Measurements from ENCODE around the gene ACSF3. TPM values are rescaled to one million over a fixed set of nuclear protein-coding genes. Genes with fewer than 3 reads are reported as not detected.

ACSF3 gene
- total RNA-seq, 2 experiments from 2014 or later, result 44.7 to 49.5 TPM

DNA sequence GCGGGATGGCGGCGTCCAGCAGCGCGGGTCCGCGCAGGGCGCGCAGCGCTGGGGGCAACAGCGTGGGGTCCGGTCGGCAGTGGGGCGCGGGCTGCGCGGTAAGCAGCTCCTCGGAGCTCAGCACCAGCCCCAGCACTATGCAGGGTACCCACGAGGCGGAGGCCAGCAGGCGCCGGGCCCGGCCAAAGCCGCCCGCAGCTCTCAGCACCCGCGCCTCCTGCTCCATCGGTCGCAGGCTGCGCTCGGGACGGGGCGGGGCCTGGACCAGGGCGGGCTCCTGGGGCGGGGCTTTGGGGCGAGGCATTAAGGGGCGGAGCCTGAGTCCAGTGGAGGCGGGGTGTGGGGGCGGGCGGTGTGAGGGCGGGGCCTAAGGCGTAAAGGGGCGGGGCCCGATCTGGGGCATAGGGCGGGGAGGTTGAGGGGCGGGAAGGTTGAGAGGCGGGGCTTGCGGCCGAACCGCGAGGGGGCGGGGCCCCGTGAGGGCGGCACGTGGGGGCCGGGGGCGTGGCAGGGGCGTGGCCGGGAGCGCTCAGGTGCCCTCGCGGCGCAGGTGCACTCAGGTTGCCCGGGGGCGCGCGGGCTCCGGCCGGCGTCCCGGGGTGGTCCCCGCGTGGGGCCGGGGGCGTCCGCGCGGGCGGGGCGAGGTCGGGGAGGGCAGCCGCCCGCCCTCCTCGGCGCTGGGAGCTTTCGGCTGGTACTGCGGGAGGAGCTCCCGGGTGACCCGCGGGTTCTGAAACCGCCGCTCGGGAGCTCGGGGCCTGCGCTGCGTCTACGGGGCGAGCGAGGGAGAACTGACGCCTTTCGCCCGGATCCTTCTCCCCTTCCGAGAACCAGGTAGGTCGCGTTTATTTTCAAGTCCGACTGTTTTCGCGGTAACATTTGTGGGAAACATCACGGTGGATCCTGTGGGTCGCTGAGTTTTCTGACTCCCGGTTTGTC, 108.1 kb downstream of the ACSF3 start:
- H3K9me3 ChIP-seq (ENCODE audit: control insufficient read depth in 1 of 2, insufficient read depth in 1 of 2, low read length in 2 of 2), result peaks cover 0 to 20% of the 10 kb centered on the region in 2 experiments
- ChIA-PET POLR2A (interaction anchor here (1.1 kb wide), 1 partner anchor 9 kb away, joined by 4 read pairs; no protein-coding TSS in a partner anchor), CTCF (no interaction called here)
- Mint-ChIP-seq H3K4me1 (ENCODE audit: low read depth) (peaks cover 15% of the 10 kb centered on the region), H3K27me3 (peaks cover 51% of the 10 kb centered on the region), H3K9me3 (no peaks in the 10 kb centered on the region), H3K27ac (no peak overlapping the region), H3K4me3 (peak overlapping the region; percentile 68), H3K36me3 (ENCODE audit: low read depth) (no peaks in the 10 kb centered on the region)
- no peak for TF ChIP-seq CTCF (IDR thresholded peaks at IDR 0.05)
- H3K27ac ChIP-seq (ENCODE audit: low read depth in 1 of 2, low read length in 2 of 2), result no peak overlapping the region
- peaks cover 28 to 49% of the 10 kb centered on the region in 2 experiments for H3K27me3 ChIP-seq (ENCODE audit: control insufficient read depth in 1 of 2, insufficient read depth in 2 of 2, low read length in 2 of 2)
- intact Hi-C loops (cut with DNase I, micrococcal nuclease), result no loop called here
- ATAC-seq (ENCODE audit: poor library complexity), result peak; percentile 92
- DNase-seq, result peak; percentile 71 to 87 (median 77)
- H3K4me1 ChIP-seq (ENCODE audit: insufficient read depth, low read length), result peaks cover 20% of the 10 kb centered on the region
- H3K4me3 ChIP-seq (ENCODE audit: low read length), result peak overlapping the region; percentile 26
- H3K36me3 ChIP-seq (ENCODE audit: insufficient read depth, low read length), result no peaks in the 10 kb centered on the region

- H3K4me1 ChIP-seq (ENCODE audit: insufficient read depth, low read length), result peaks cover 20% of the 10 kb centered on the region
- H3K9me3 ChIP-seq (ENCODE audit: control insufficient read depth in 1 of 2, insufficient read depth in 1 of 2, low read length in 2 of 2), result peaks cover 0 to 20% of the 10 kb centered on the region in 2 experiments
- no peaks in the 10 kb centered on the region for H3K36me3 Mint-ChIP-seq (ENCODE audit: low read depth)
- no peaks in the 10 kb centered on the region for H3K9me3 Mint-ChIP-seq
- ChIA-PET POLR2A (interaction anchor here (1.1 kb wide), 1 partner anchor 10 kb away, joined by 4 read pairs; no protein-coding TSS in a partner anchor), CTCF (no interaction called here)
- intact Hi-C loops (cut with DNase I, micrococcal nuclease), result no loop called here
- H3K4me3 ChIP-seq (ENCODE audit: low read length), result peak overlapping the region; percentile 26
- DNase-seq (peak in 1 of 14 experiments; percentile 23), ATAC-seq (ENCODE audit: poor library complexity) (no peak)
- H3K4me1 Mint-ChIP-seq (ENCODE audit: low read depth), result peaks cover 15% of the 10 kb centered on the region
- H3K27me3 ChIP-seq (ENCODE audit: control insufficient read depth in 1 of 2, insufficient read depth in 2 of 2, low read length in 2 of 2), result peaks cover 29 to 49% of the 10 kb centered on the region in 2 experiments
- H3K4me3 Mint-ChIP-seq, result peak overlapping the region; percentile 68
- no peaks in the 10 kb centered on the region for H3K36me3 ChIP-seq (ENCODE audit: insufficient read depth, low read length)
- peak overlapping the region; percentile 4 for H3K27ac Mint-ChIP-seq
- no peak for TF ChIP-seq CTCF (IDR thresholded peaks at IDR 0.05)
- H3K27ac ChIP-seq (ENCODE audit: low read depth in 1 of 2, low read length in 2 of 2), result no peak overlapping the region
- H3K27me3 Mint-ChIP-seq, result peaks cover 60% of the 10 kb centered on the region
Observed at GRCh38 chr16:89202422-89203215, 109.0 kb downstream of the ACSF3 start.

Other genes starting within 250 kb of the ACSF3 start
- gene GALNS, start 236.9 kb upstream of the ACSF3 start, total RNA-seq, result 10 to 100 TPM; 18.4 to 19.7 TPM
- 10 to 100 TPM; 48.0 to 48.2 TPM for gene TRAPPC2L, start 236.7 kb upstream of the ACSF3 start, total RNA-seq
- not detected for gene PABPN1L, start 227.2 kb upstream of the ACSF3 start, total RNA-seq
- 1 to 10 TPM in 1 of 2 experiments, under 1 TPM in 1; 0.80 to 1.6 TPM for gene CBFA2T3, start 116.6 kb upstream of the ACSF3 start, total RNA-seq
- not detected for gene CDH15, start 77.9 kb downstream of the ACSF3 start, total RNA-seq
- gene SLC22A31, start 106.7 kb downstream of the ACSF3 start, total RNA-seq, result 1 to 10 TPM; 2.1 to 2.9 TPM
- gene ZNF778, start 123.9 kb downstream of the ACSF3 start, total RNA-seq, result 1 to 10 TPM; 4.0 to 6.7 TPM

All from CD4-positive, alpha-beta T cell (primary cell).